ENCODE results near the gene DHRS3.
A peak's percentile ranks its signal among the peaks of the same experiment; 100 is the strongest.

The DHRS3 gene

GRCh38 chr1:12617511-12617900 lies 504 bp downstream of the DHRS3 start:
- no peak for DNase-seq (ENCODE audit: low read depth in 2 of 3, low spot score in 1 of 3)

GRCh38 chr1:12616709-12617373 lies 1.2 kb downstream of the DHRS3 start:
- DNase-seq (ENCODE audit: low read depth in 2 of 3, low spot score in 1 of 3) = no peak

- no peak for DNase-seq (ENCODE audit: low read depth in 2 of 3, low spot score in 1 of 3)
Observed at GRCh38 chr1:12615865-12616708, 1.9 kb downstream of the DHRS3 start.

- DNase-seq (ENCODE audit: low read depth in 2 of 3, low spot score in 1 of 3) = no peak
Observed at GRCh38 chr1:12615159-12615864, 2.7 kb downstream of the DHRS3 start.

GRCh38 chr1:12614402-12615158 lies 3.4 kb downstream of the DHRS3 start:
- no peak for DNase-seq (ENCODE audit: low read depth in 2 of 3, low spot score in 1 of 3)

- no peak for DNase-seq (ENCODE audit: low read depth in 2 of 3, low spot score in 1 of 3)
Observed at GRCh38 chr1:12613180-12613579, 4.8 kb downstream of the DHRS3 start.

GRCh38 chr1:12610941-12611340 lies 7.1 kb downstream of the DHRS3 start:
- no peak for DNase-seq (ENCODE audit: low read depth in 2 of 3, low spot score in 1 of 3)

GRCh38 chr1:12610305-12610935 lies 7.6 kb downstream of the DHRS3 start:
- no peak for DNase-seq (ENCODE audit: low read depth in 2 of 3, low spot score in 1 of 3)

- DNase-seq (ENCODE audit: low read depth in 2 of 3, low spot score in 1 of 3) = no peak
Observed at GRCh38 chr1:12609469-12610003, 8.5 kb downstream of the DHRS3 start.

- no peak for DNase-seq (ENCODE audit: low read depth in 2 of 3, low spot score in 1 of 3)
Observed at GRCh38 chr1:12608311-12608957, 9.6 kb downstream of the DHRS3 start.

GRCh38 chr1:12607263-12607662 lies 10.7 kb downstream of the DHRS3 start:
- no peak for DNase-seq (ENCODE audit: low read depth in 2 of 3, low spot score in 1 of 3)

GRCh38 chr1:12604986-12605385 lies 13.0 kb downstream of the DHRS3 start:
- DNase-seq (ENCODE audit: low read depth in 2 of 3, low spot score in 1 of 3) = no peak

- peak; percentile 42 to 60 (median 49) for DNase-seq (ENCODE audit: low read depth in 2 of 3, low spot score in 1 of 3)
Observed at GRCh38 chr1:12604114-12604874, 13.7 kb downstream of the DHRS3 start.

GRCh38 chr1:12603224-12603623 lies 14.8 kb downstream of the DHRS3 start:
- DNase-seq (ENCODE audit: low read depth in 2 of 3, low spot score in 1 of 3) = no peak

GRCh38 chr1:12602659-12603024 lies 15.4 kb downstream of the DHRS3 start:
- DNase-seq (ENCODE audit: low read depth in 2 of 3, low spot score in 1 of 3) = no peak

- DNase-seq (ENCODE audit: low read depth in 2 of 3, low spot score in 1 of 3) = no peak
Observed at GRCh38 chr1:12601700-12602658, 16.0 kb downstream of the DHRS3 start.

- DNase-seq (ENCODE audit: low read depth in 2 of 3, low spot score in 1 of 3) = peak in 1 of 3 donors; percentile 30
Observed at GRCh38 chr1:12600880-12601633, 17.0 kb downstream of the DHRS3 start.
